H1 (cell line): ENCODE results near the gene EPB41L3. TPM values are rescaled to one million over a fixed set of nuclear protein-coding genes. Genes with fewer than 3 reads are reported as not detected.

ENCODE experiments used
- CTCF ChIA-PET: fragments of 300-600 bp; sonication (Branson Sonifier 250); formaldehyde crosslinking; loops from one replicate; lab custom pipeline; 2021; ENCODE audit not compliant: partially characterized antibody; lab: Charles Lee
- POLR2A ChIA-PET: fragments of 300-600 bp; sonication (Branson Sonifier 250); formaldehyde crosslinking; loops from one replicate; lab custom pipeline; 2021; ENCODE audit warnings: inconsistent platforms; ENCODE audit not compliant: partially characterized antibody; lab: Charles Lee
- DNase-seq, 2 experiments: peaks; one replicate each; pipeline versions ENCODE4 v3.0.0 to v3.0.0-alpha.2; 2010 to 2022; ENCODE audit warnings: low spot score in 2 of 2, low read depth in 1 of 2, mixed read lengths in 1 of 2
- FAIRE-seq: peaks from 2 replicates; lab custom pipeline; 2011; peaks lifted over from hg19 to GRCh38; lab: Jason Lieb, UNC
- H2AFZ ChIP-seq: 2 replicates; pipeline ENCODE4 v1.8.1; 2012; ENCODE audit warnings: low read length, inconsistent platforms
- H2AK5ac ChIP-seq: 2 replicates; pipeline ENCODE4 v1.6.1; 2013; ENCODE audit warnings: low read depth, low read length
- H2BK120ac ChIP-seq: replicated peaks from 2 replicates; pipeline ENCODE3; 2013; ENCODE audit warnings: low read depth, low read length, inconsistent platforms
- H2BK12ac ChIP-seq: 2 replicates; pipeline ENCODE4 v1.6.1; 2013; ENCODE audit warnings: low read depth, low read length
- H2BK15ac ChIP-seq: 2 replicates; pipeline ENCODE4 v1.6.1; 2013; ENCODE audit warnings: low read length
- H2BK20ac ChIP-seq: 2 replicates; pipeline ENCODE4 v1.6.1; 2013; ENCODE audit warnings: low read length
- H2BK5ac ChIP-seq: 2 replicates; pipeline ENCODE4 v1.6.1; 2013; ENCODE audit warnings: low read depth, low read length
- H3K14ac ChIP-seq: 2 replicates; pipeline ENCODE4 v1.6.1; 2013; ENCODE audit warnings: inconsistent platforms; ENCODE audit not compliant: insufficient read length
- H3K18ac ChIP-seq: 2 replicates; pipeline ENCODE4 v1.6.1; 2013; ENCODE audit warnings: low read length; ENCODE audit errors: extremely low read depth
- H3K23ac ChIP-seq: 2 replicates; pipeline ENCODE4 v1.6.1; 2013; ENCODE audit warnings: inconsistent platforms; ENCODE audit not compliant: insufficient read length
- H3K23me2 ChIP-seq: 2 replicates; pipeline ENCODE4 v1.6.1; 2013; ENCODE audit warnings: low read depth, low read length
- H3K27ac ChIP-seq: 2 replicates; pipeline ENCODE4 v1.6.1; 2011; ENCODE audit warnings: low read depth, low read length, inconsistent platforms
- H3K27me3 ChIP-seq, 4 experiments: replicated peaks in 1 of 4; 1 replicate in 1 of 4; 2 replicates in 3 of 4; pipeline versions ENCODE4 v1.6.1 to v1.8.1; 2011 to 2013; ENCODE audit warnings: low read length in 3 of 4, mild to moderate bottlenecking in 3 of 4, inconsistent platforms in 2 of 4, mixed read lengths in 2 of 4, moderate library complexity in 1 of 4; ENCODE audit not compliant: control insufficient read depth in 3 of 4, insufficient read depth in 3 of 4; ENCODE audit errors: extremely low read depth in 1 of 4
- H3K36me3 ChIP-seq, 4 experiments: 2 replicates each; pipeline versions ENCODE4 v1.6.1 to v1.8.1; 2011 to 2013; ENCODE audit warnings: mild to moderate bottlenecking in 4 of 4, low read length in 3 of 4, moderate library complexity in 2 of 4, control low read depth in 1 of 4, inconsistent platforms in 1 of 4; ENCODE audit not compliant: insufficient read depth in 4 of 4, control insufficient read depth in 2 of 4
- H3K4ac ChIP-seq: replicated peaks from 2 replicates; pipeline ENCODE3; 2013; ENCODE audit warnings: low read length, low read depth, mixed read lengths, inconsistent platforms; ENCODE audit not compliant: insufficient read length
- H3K4me1 ChIP-seq, 4 experiments: replicated peaks in 1 of 4; 1 replicate in 1 of 4; 2 replicates in 3 of 4; pipeline versions ENCODE4 v1.6.1 to v1.8.1; 2011 to 2013; ENCODE audit warnings: low read length in 3 of 4, inconsistent platforms in 2 of 4, mixed read lengths in 1 of 4; ENCODE audit not compliant: insufficient read depth in 4 of 4, control insufficient read depth in 3 of 4
- H3K4me2 ChIP-seq, 2 experiments: 2 replicates each; pipeline versions ENCODE4 v1.6.1 to v1.8.1; 2011 to 2013; ENCODE audit warnings: low read depth in 2 of 2, low read length in 2 of 2, control low read depth in 1 of 2, inconsistent platforms in 1 of 2, mild to moderate bottlenecking in 1 of 2; ENCODE audit not compliant: insufficient read depth in 1 of 2
- H3K4me3 ChIP-seq, 4 experiments: fragments of 200-600, 300-600 bp in 1 of 4; sonication (generic), shearing (Covaris generic), sonication (Bioruptor Twin) in 1 of 4; 2 replicates each; pipeline versions ENCODE4 v1.5.1 to v1.8.1; 2011 to 2016; ENCODE audit warnings: low read length in 4 of 4, low read depth in 3 of 4, control low read depth in 2 of 4, inconsistent platforms in 2 of 4, mild to moderate bottlenecking in 2 of 4, mixed read lengths in 1 of 4, moderate library complexity in 1 of 4; ENCODE audit not compliant: insufficient read depth in 2 of 4; ENCODE audit errors: extremely low read depth in 1 of 4
- H3K56ac ChIP-seq: replicated peaks from 2 replicates; pipeline ENCODE3; 2013; ENCODE audit warnings: low read depth, mild to moderate bottlenecking, mixed read lengths, low read length, inconsistent platforms; ENCODE audit not compliant: insufficient read length
- H3K79me1 ChIP-seq: 2 replicates; pipeline ENCODE4 v1.6.1; 2013; ENCODE audit warnings: low read depth, low read length, control low read depth
- H3K79me2 ChIP-seq, 2 experiments: 2 replicates each; pipeline versions ENCODE4 v1.6.1 to v1.8.1; 2012 to 2013; ENCODE audit warnings: low read length in 2 of 2, mild to moderate bottlenecking in 2 of 2, inconsistent platforms in 1 of 2; ENCODE audit not compliant: insufficient read depth in 2 of 2, control insufficient read depth in 1 of 2
- H3K9ac ChIP-seq, 4 experiments: replicated peaks in 1 of 4; 1 replicate in 1 of 4; 2 replicates in 3 of 4; pipeline versions ENCODE4 v1.6.1 to v1.8.1; 2011 to 2013; ENCODE audit warnings: low read depth in 3 of 4, low read length in 3 of 4, control low read depth in 2 of 4, mild to moderate bottlenecking in 2 of 4, moderate library complexity in 2 of 4, inconsistent platforms in 1 of 4; ENCODE audit errors: extremely low read depth in 1 of 4
- H3K9me3 ChIP-seq, 2 experiments: 2 replicates each; pipeline versions ENCODE4 v1.6.1 to v1.8.1; 2012 to 2013; ENCODE audit warnings: mild to moderate bottlenecking in 2 of 2, moderate library complexity in 2 of 2, control low read depth in 1 of 2, inconsistent platforms in 1 of 2, low read depth in 1 of 2, low read length in 1 of 2, mixed read lengths in 1 of 2; ENCODE audit not compliant: insufficient read depth in 2 of 2
- H4K20me1 ChIP-seq, 2 experiments: replicated peaks in 1 of 2; 2 replicates each; pipeline versions ENCODE3 to v1.8.1; 2011 to 2013; ENCODE audit warnings: inconsistent platforms in 2 of 2, low read length in 2 of 2, mild to moderate bottlenecking in 1 of 2; ENCODE audit not compliant: insufficient read depth in 2 of 2, control insufficient read depth in 1 of 2
- H4K5ac ChIP-seq: 2 replicates; pipeline ENCODE4 v1.6.1; 2013; ENCODE audit warnings: low read length, low read depth, mixed read lengths, inconsistent platforms; ENCODE audit not compliant: insufficient read length
- H4K8ac ChIP-seq: 2 replicates; pipeline ENCODE4 v1.8.0; 2013; ENCODE audit warnings: mild to moderate bottlenecking, moderate library complexity, low read length, inconsistent platforms; ENCODE audit not compliant: insufficient read depth; ENCODE audit errors: extremely low read depth
- H4K91ac ChIP-seq: replicated peaks from 2 replicates; pipeline ENCODE3; 2013; ENCODE audit warnings: low read length, mixed read lengths, inconsistent platforms; ENCODE audit not compliant: insufficient read length
- ATF3 ChIP-seq: IDR thresholded peaks from 2 replicates; pipeline ENCODE4 v1.6.1; 2011; ENCODE audit warnings: low read depth, mild to moderate bottlenecking, low read length; ENCODE audit not compliant: insufficient read depth
- EGR1 ChIP-seq: IDR thresholded peaks from 2 replicates; pipeline ENCODE4 v1.6.1; 2011; ENCODE audit warnings: low read depth, low read length, borderline replicate concordance
- HDAC2 ChIP-seq, 2 experiments: fragments of 300-600 bp in 1 of 2; sonication (generic) in 1 of 2; IDR thresholded peaks; 2 replicates each; pipeline ENCODE4 v1.6.1; 2011 to 2012; ENCODE audit warnings: low read depth in 2 of 2, low read length in 2 of 2, mild to moderate bottlenecking in 2 of 2, moderate library complexity in 2 of 2, borderline replicate concordance in 1 of 2, inconsistent platforms in 1 of 2
- JUN ChIP-seq: IDR thresholded peaks from 2 replicates; pipeline ENCODE4 v1.6.1; 2011; ENCODE audit warnings: low read depth, mild to moderate bottlenecking, improper control_type of control experiment, low read length
- RBBP5 ChIP-seq: IDR thresholded peaks from 2 replicates; pipeline ENCODE4 v1.7.1; 2012; ENCODE audit warnings: low read depth, mild to moderate bottlenecking, inconsistent platforms, low read length, moderate library complexity, borderline replicate concordance
- RXRA ChIP-seq: IDR thresholded peaks from 2 replicates; pipeline ENCODE4 v1.6.1; 2011; ENCODE audit warnings: low read depth, mild to moderate bottlenecking, low read length, moderate library complexity; ENCODE audit not compliant: insufficient read depth
- SAP30 ChIP-seq: fragments of 300-600 bp; sonication (generic); IDR thresholded peaks from 2 replicates; pipeline ENCODE4 v1.7.1; 2012; ENCODE audit warnings: low read length, moderate library complexity, mild to moderate bottlenecking, inconsistent platforms; ENCODE audit not compliant: insufficient read depth, insufficient replicate concordance
- WGBS, 2 experiments: shearing (Covaris generic) in 1 of 2; methylation state at CpG; one replicate each; pipeline versions ENCODE4 v1.1.6 to v1.1.7; 2013 to 2015; ENCODE audit warnings: low lambda C conversion rate in 2 of 2, mixed read lengths in 2 of 2, inconsistent platforms in 1 of 2, low coverage in 1 of 2, missing lambda C conversion rate in 1 of 2; ENCODE audit not compliant: insufficient replicate concordance in 2 of 2, insufficient coverage in 1 of 2, insufficient read length in 1 of 2; ENCODE audit errors: extremely low coverage in 1 of 2, missing lambda C conversion rate in 1 of 2; 5-methylcytosine and 5-hydroxymethylcytosine counted together
- polyA plus RNA-seq, 7 experiments: library from polyadenylated mRNA; depleted of rRNA in 3 of 7; stranded (reverse) in 5 of 7; unstranded in 2 of 7; fragments of >200 nt in 5 of 7; fragments of 200-250 nt in 2 of 7; gene quantifications; 1 replicate in 5 of 7; 2 replicates in 1 of 7; 4 replicates in 1 of 7; pipeline versions ENCODE4 v1.2.1 to v1.2.3, GENCODE V29; 2011 to 2013; ENCODE audit warnings: missing spikeins in 2 of 7, mixed read lengths in 2 of 7
- total RNA-seq: library from RNA; stranded (reverse); fragmentation: NEBNext Ultra II Directional; extraction: Animal tissue kit (Norgen Biotek cat#: 25700); gene quantifications from 2 replicates; pipeline ENCODE4 v1.2.1, GENCODE V29; 2021

EPB41L3 gene
- total and polyA plus RNA-seq, 2 of the 8 experiments (the other 6 are each of a cell fraction or from before 2014, with no cell fraction given) = 7.9 to 16.1 TPM

- Histone ChIP-seq H3K4me1 (peaks cover 1 to 8% (median 4%) of the 10 kb centered on the region in 4 experiments; a peak in 4 of 7 replicates), H3K27me3 (no peaks in the 10 kb centered on the region), H2BK5ac (no peak overlapping the region), H3K9ac (no peak overlapping the region), H3K27ac (no peak overlapping the region), H4K8ac (no peak overlapping the region), H2BK12ac (no peak overlapping the region), H2BK20ac (no peak overlapping the region), H3K79me2 (no peaks in the 10 kb centered on the region), H3K9me3 (no peaks in the 10 kb centered on the region), H3K23me2 (no peaks in the 10 kb centered on the region), H3K4me3 (no peak overlapping the region), H2BK120ac (no peak overlapping the region), H3K18ac (no peak overlapping the region), H4K5ac (no peak overlapping the region), H2BK15ac (no peak overlapping the region), H3K79me1 (no peaks in the 10 kb centered on the region), H3K56ac (no peak overlapping the region), H3K4me2 (no peak overlapping the region), H2AK5ac (no peak overlapping the region), H3K23ac (no peak overlapping the region), H4K20me1 (no peaks in the 10 kb centered on the region), H3K4ac (no peak overlapping the region), H2AFZ (no peak overlapping the region), H3K36me3 (no peaks in the 10 kb centered on the region), H3K14ac (no peak overlapping the region), H4K91ac (no peak overlapping the region)
- 88% methylated on average over 3 of the region's 3 CpGs; no CpG with 5 or more reads in 1 of the 2 experiments for WGBS, 2 experiments
- ChIA-PET CTCF (interaction anchor here (0.6 kb wide), 1 partner anchor 22 kb away, joined by 3 read pairs; no protein-coding TSS in a partner anchor), POLR2A (interaction anchor here (0.8 kb wide), 1 partner anchor 18 kb away, joined by 5 read pairs; no protein-coding TSS in a partner anchor)
- DNase-seq (no peak), FAIRE-seq (no peak)
- TF ChIP-seq EGR1 (no peak), HDAC2 (IDR thresholded peaks at IDR 0.05; ENCODE audit: borderline replicate concordance in 1 of 2, low read depth in 2 of 2, low read length in 2 of 2) (no peak), JUN (no peak), RXRA (no peak), ATF3 (no peak), SAP30 (no peak), RBBP5 (no peak)
Observed at GRCh38 chr18:5515011-5515784, 28.6 kb downstream of the EPB41L3 start.
